Parathyroid adenoma (tissue), 2 donors: ENCODE data around the gene EVC.

Experiments
- H2AFZ ChIP-seq: fragments of 300-600 bp; sonication (generic); one replicate; pipeline ENCODE4 v1.7.0; 2017; ENCODE audit warnings: antibody characterized with exemption, mild to moderate bottlenecking
- H3K27ac ChIP-seq: fragments of 300-600 bp; sonication (generic); one replicate; pipeline ENCODE4 v1.7.0; 2017
- H3K27me3 ChIP-seq: fragments of 300-600 bp; sonication (generic); one replicate; pipeline ENCODE4 v1.7.0; 2017; ENCODE audit warnings: low read length; ENCODE audit not compliant: control insufficient read depth, insufficient read depth
- H3K36me3 ChIP-seq: fragments of 300-600 bp; sonication (generic); one replicate; pipeline ENCODE4 v1.7.0; 2017; ENCODE audit warnings: low read length; ENCODE audit not compliant: control insufficient read depth, insufficient read depth
- H3K4me1 ChIP-seq: fragments of 300-600 bp; sonication (generic); one replicate; pipeline ENCODE4 v1.7.0; 2017; ENCODE audit warnings: control low read depth
- H3K4me2 ChIP-seq: fragments of 300-600 bp; sonication (generic); one replicate; pipeline ENCODE4 v1.7.0; 2017; ENCODE audit warnings: low read length
- H3K4me3 ChIP-seq: fragments of 300-600 bp; sonication (generic); one replicate; pipeline ENCODE4 v1.7.0; 2017; ENCODE audit warnings: low read depth, low read length
- H3K79me2 ChIP-seq: fragments of 300-600 bp; sonication (generic); one replicate; pipeline ENCODE4 v1.7.0; 2017; ENCODE audit warnings: control low read depth
- H3K9ac ChIP-seq: fragments of 300-600 bp; sonication (generic); one replicate; pipeline ENCODE4 v1.7.0; 2017; ENCODE audit warnings: mild to moderate bottlenecking
- H3K9me3 ChIP-seq: fragments of 300-600 bp; sonication (generic); one replicate; pipeline ENCODE4 v1.7.0; 2017; ENCODE audit warnings: low read length; ENCODE audit not compliant: control insufficient read depth
- TF ChIP-seq, protein P1 (sequence below): fragments of 300-600 bp; sonication (generic); IDR thresholded peaks from one replicate; pipeline ENCODE4 v1.7.0; 2017; ENCODE audit warnings: antibody characterized with exemption, mild to moderate bottlenecking
- donor health status: primary hyperparathyroidism.

The EVC gene

DNA sequence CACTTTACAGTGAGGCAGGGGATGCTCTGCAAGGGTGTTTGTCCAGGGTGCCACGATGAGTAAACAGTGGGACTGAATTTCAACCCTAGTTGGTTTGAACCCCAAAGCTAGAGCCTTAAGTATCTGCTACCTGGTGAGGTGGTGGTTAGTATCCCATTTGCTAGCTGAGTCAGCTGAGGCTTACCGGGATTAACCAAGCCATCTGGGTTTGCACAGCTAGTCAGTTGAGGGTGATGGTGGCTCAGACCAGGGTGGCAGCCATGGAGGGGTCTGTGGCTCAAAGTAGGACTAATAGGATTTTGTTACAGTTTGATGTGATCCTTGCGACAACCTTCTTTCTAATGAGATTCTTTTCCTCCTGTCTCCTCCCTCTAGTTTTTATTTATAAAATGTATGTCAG lies 1.9 kb downstream of the EVC start:
- Histone ChIP-seq H3K4me1 (no peaks in the 10 kb centered on the region), H3K27me3 (no peaks in the 10 kb centered on the region), H3K27ac (no peak overlapping the region), H3K9me3 (no peaks in the 10 kb centered on the region), H3K4me3 (no peak overlapping the region), H3K36me3 (no peaks in the 10 kb centered on the region), H3K4me2 (no peak overlapping the region), H3K9ac (no peak overlapping the region), H2AFZ (no peak overlapping the region), H3K79me2 (no peaks in the 10 kb centered on the region)
- TF ChIP-seq, protein P1, sequence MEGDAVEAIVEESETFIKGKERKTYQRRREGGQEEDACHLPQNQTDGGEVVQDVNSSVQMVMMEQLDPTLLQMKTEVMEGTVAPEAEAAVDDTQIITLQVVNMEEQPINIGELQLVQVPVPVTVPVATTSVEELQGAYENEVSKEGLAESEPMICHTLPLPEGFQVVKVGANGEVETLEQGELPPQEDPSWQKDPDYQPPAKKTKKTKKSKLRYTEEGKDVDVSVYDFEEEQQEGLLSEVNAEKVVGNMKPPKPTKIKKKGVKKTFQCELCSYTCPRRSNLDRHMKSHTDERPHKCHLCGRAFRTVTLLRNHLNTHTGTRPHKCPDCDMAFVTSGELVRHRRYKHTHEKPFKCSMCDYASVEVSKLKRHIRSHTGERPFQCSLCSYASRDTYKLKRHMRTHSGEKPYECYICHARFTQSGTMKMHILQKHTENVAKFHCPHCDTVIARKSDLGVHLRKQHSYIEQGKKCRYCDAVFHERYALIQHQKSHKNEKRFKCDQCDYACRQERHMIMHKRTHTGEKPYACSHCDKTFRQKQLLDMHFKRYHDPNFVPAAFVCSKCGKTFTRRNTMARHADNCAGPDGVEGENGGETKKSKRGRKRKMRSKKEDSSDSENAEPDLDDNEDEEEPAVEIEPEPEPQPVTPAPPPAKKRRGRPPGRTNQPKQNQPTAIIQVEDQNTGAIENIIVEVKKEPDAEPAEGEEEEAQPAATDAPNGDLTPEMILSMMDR, result no peak

DNA sequence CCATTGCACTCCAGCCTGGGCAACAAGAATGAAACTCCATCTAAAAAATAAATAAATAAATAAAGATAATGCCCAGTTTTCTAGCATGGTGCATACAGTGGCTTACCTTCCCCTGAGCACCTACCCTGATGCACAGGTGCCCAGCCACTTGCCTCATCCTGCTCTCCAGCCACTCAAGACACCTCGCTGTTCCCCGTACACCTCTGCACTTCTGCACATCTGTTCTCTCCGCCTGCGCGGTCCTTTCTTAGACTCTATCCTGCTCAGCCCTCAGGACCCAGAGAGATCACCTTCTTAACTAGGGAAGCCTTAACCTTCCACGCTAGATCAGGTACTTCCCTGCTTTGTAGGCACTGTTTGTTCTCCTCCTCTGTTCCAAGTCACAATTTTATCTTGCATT lies 2.9 kb downstream of the EVC start:
- Histone ChIP-seq H3K79me2 (no peaks in the 10 kb centered on the region), H3K4me3 (no peak overlapping the region), H3K36me3 (no peaks in the 10 kb centered on the region), H3K27me3 (no peaks in the 10 kb centered on the region), H3K9me3 (no peaks in the 10 kb centered on the region), H2AFZ (no peak overlapping the region), H3K4me1 (no peaks in the 10 kb centered on the region), H3K9ac (no peak overlapping the region), H3K4me2 (no peak overlapping the region), H3K27ac (no peak overlapping the region)
- TF ChIP-seq, protein P1, result no peak

GRCh38 chr4:5715357-5715756 lies 4.4 kb downstream of the EVC start:
- no peaks in the 10 kb centered on the region for H3K9me3 ChIP-seq

DNA sequence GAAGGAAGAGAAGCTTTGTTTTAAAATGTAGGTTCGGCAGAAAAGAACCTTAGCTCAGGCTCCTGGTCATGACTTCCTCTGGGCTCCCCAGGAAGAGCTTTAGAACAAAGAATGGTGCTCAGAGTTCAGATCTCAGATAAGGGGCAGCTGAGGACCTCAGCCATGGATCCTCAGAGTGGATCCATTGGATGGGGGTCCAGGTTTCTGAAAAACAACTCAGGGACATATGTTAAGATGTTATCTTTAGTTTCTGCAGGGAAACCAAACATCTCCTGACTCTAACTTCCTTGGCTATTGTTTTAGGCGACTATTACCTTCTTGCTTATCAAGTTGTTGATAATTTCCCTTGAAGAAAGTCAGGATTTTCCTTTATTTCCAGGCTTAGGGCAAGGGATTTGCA lies 5.4 kb downstream of the EVC start:
- Histone ChIP-seq H3K9me3 (no peaks in the 10 kb centered on the region), H3K4me3 (no peak overlapping the region), H3K79me2 (no peaks in the 10 kb centered on the region), H3K27ac (no peak overlapping the region), H2AFZ (no peak overlapping the region), H3K36me3 (no peaks in the 10 kb centered on the region), H3K27me3 (no peaks in the 10 kb centered on the region), H3K4me2 (no peak overlapping the region), H3K4me1 (no peaks in the 10 kb centered on the region), H3K9ac (no peak overlapping the region)
- TF ChIP-seq, protein P1, result no peak

More at GRCh38 chr4:5715357-5715756, 4.4 kb downstream of the EVC start:
- no peaks in the 10 kb centered on the region for H3K79me2 ChIP-seq
- H3K4me1 ChIP-seq, result no peaks in the 10 kb centered on the region
- no peak overlapping the region for H3K9ac ChIP-seq
- no peaks in the 10 kb centered on the region for H3K36me3 ChIP-seq
- TF ChIP-seq, protein P1, result no peak
- no peak overlapping the region for H3K4me2 ChIP-seq
- H2AFZ ChIP-seq, result no peak overlapping the region
- no peaks in the 10 kb centered on the region for H3K27me3 ChIP-seq
- no peak overlapping the region for H3K4me3 ChIP-seq
- H3K27ac ChIP-seq, result no peak overlapping the region

- no peak overlapping the region for H3K4me3 ChIP-seq
- no peaks in the 10 kb centered on the region for H3K9me3 ChIP-seq
- no peaks in the 10 kb centered on the region for H3K4me1 ChIP-seq
- no peaks in the 10 kb centered on the region for H3K27me3 ChIP-seq
- no peaks in the 10 kb centered on the region for H3K36me3 ChIP-seq
- TF ChIP-seq, protein P1, result no peak
- no peak overlapping the region for H3K4me2 ChIP-seq
- H3K9ac ChIP-seq, result no peak overlapping the region
- H3K27ac ChIP-seq, result no peak overlapping the region
- H2AFZ ChIP-seq, result no peak overlapping the region
- H3K79me2 ChIP-seq, result no peaks in the 10 kb centered on the region
Observed at GRCh38 chr4:5717449-5718158, 6.6 kb downstream of the EVC start.
